H1 (cell line): Measurements from ENCODE around the gene CFAP20. TPM values are rescaled to one million over a fixed set of nuclear protein-coding genes. Genes with fewer than 3 reads are reported as not detected.

ENCODE experiments used
- CTCF ChIA-PET: fragments of 300-600 bp; sonication (Branson Sonifier 250); formaldehyde crosslinking; loops from one replicate; lab custom pipeline; 2021; ENCODE audit not compliant: partially characterized antibody; lab: Charles Lee
- POLR2A ChIA-PET: fragments of 300-600 bp; sonication (Branson Sonifier 250); formaldehyde crosslinking; loops from one replicate; lab custom pipeline; 2021; ENCODE audit warnings: inconsistent platforms; ENCODE audit not compliant: partially characterized antibody; lab: Charles Lee
- DNase-seq, 2 experiments: peaks; one replicate each; pipeline versions ENCODE4 v3.0.0 to v3.0.0-alpha.2; 2010 to 2022; ENCODE audit warnings: low spot score in 2 of 2, low read depth in 1 of 2, mixed read lengths in 1 of 2
- FAIRE-seq: peaks from 2 replicates; lab custom pipeline; 2011; peaks lifted over from hg19 to GRCh38; lab: Jason Lieb, UNC
- H2AFZ ChIP-seq: 2 replicates; pipeline ENCODE4 v1.8.1; 2012; ENCODE audit warnings: low read length, inconsistent platforms
- H2AK5ac ChIP-seq: 2 replicates; pipeline ENCODE4 v1.6.1; 2013; ENCODE audit warnings: low read depth, low read length
- H2BK120ac ChIP-seq: replicated peaks from 2 replicates; pipeline ENCODE3; 2013; ENCODE audit warnings: low read depth, low read length, inconsistent platforms
- H2BK12ac ChIP-seq: 2 replicates; pipeline ENCODE4 v1.6.1; 2013; ENCODE audit warnings: low read depth, low read length
- H2BK15ac ChIP-seq: 2 replicates; pipeline ENCODE4 v1.6.1; 2013; ENCODE audit warnings: low read length
- H2BK20ac ChIP-seq: 2 replicates; pipeline ENCODE4 v1.6.1; 2013; ENCODE audit warnings: low read length
- H2BK5ac ChIP-seq: 2 replicates; pipeline ENCODE4 v1.6.1; 2013; ENCODE audit warnings: low read depth, low read length
- H3K14ac ChIP-seq: 2 replicates; pipeline ENCODE4 v1.6.1; 2013; ENCODE audit warnings: inconsistent platforms; ENCODE audit not compliant: insufficient read length
- H3K18ac ChIP-seq: 2 replicates; pipeline ENCODE4 v1.6.1; 2013; ENCODE audit warnings: low read length; ENCODE audit errors: extremely low read depth
- H3K23ac ChIP-seq: 2 replicates; pipeline ENCODE4 v1.6.1; 2013; ENCODE audit warnings: inconsistent platforms; ENCODE audit not compliant: insufficient read length
- H3K23me2 ChIP-seq: 2 replicates; pipeline ENCODE4 v1.6.1; 2013; ENCODE audit warnings: low read depth, low read length
- H3K27ac ChIP-seq: 2 replicates; pipeline ENCODE4 v1.6.1; 2011; ENCODE audit warnings: low read depth, low read length, inconsistent platforms
- H3K27me3 ChIP-seq, 4 experiments: replicated peaks in 1 of 4; 1 replicate in 1 of 4; 2 replicates in 3 of 4; pipeline versions ENCODE4 v1.6.1 to v1.8.1; 2011 to 2013; ENCODE audit warnings: low read length in 3 of 4, mild to moderate bottlenecking in 3 of 4, inconsistent platforms in 2 of 4, mixed read lengths in 2 of 4, moderate library complexity in 1 of 4; ENCODE audit not compliant: control insufficient read depth in 3 of 4, insufficient read depth in 3 of 4; ENCODE audit errors: extremely low read depth in 1 of 4
- H3K36me3 ChIP-seq, 4 experiments: 2 replicates each; pipeline versions ENCODE4 v1.6.1 to v1.8.1; 2011 to 2013; ENCODE audit warnings: mild to moderate bottlenecking in 4 of 4, low read length in 3 of 4, moderate library complexity in 2 of 4, control low read depth in 1 of 4, inconsistent platforms in 1 of 4; ENCODE audit not compliant: insufficient read depth in 4 of 4, control insufficient read depth in 2 of 4
- H3K4ac ChIP-seq: replicated peaks from 2 replicates; pipeline ENCODE3; 2013; ENCODE audit warnings: low read length, low read depth, mixed read lengths, inconsistent platforms; ENCODE audit not compliant: insufficient read length
- H3K4me1 ChIP-seq, 4 experiments: replicated peaks in 1 of 4; 1 replicate in 1 of 4; 2 replicates in 3 of 4; pipeline versions ENCODE4 v1.6.1 to v1.8.1; 2011 to 2013; ENCODE audit warnings: low read length in 3 of 4, inconsistent platforms in 2 of 4, mixed read lengths in 1 of 4; ENCODE audit not compliant: insufficient read depth in 4 of 4, control insufficient read depth in 3 of 4
- H3K4me2 ChIP-seq, 2 experiments: 2 replicates each; pipeline versions ENCODE4 v1.6.1 to v1.8.1; 2011 to 2013; ENCODE audit warnings: low read depth in 2 of 2, low read length in 2 of 2, control low read depth in 1 of 2, inconsistent platforms in 1 of 2, mild to moderate bottlenecking in 1 of 2; ENCODE audit not compliant: insufficient read depth in 1 of 2
- H3K4me3 ChIP-seq, 4 experiments: fragments of 200-600, 300-600 bp in 1 of 4; sonication (generic), shearing (Covaris generic), sonication (Bioruptor Twin) in 1 of 4; 2 replicates each; pipeline versions ENCODE4 v1.5.1 to v1.8.1; 2011 to 2016; ENCODE audit warnings: low read length in 4 of 4, low read depth in 3 of 4, control low read depth in 2 of 4, inconsistent platforms in 2 of 4, mild to moderate bottlenecking in 2 of 4, mixed read lengths in 1 of 4, moderate library complexity in 1 of 4; ENCODE audit not compliant: insufficient read depth in 2 of 4; ENCODE audit errors: extremely low read depth in 1 of 4
- H3K56ac ChIP-seq: replicated peaks from 2 replicates; pipeline ENCODE3; 2013; ENCODE audit warnings: low read depth, mild to moderate bottlenecking, mixed read lengths, low read length, inconsistent platforms; ENCODE audit not compliant: insufficient read length
- H3K79me1 ChIP-seq: 2 replicates; pipeline ENCODE4 v1.6.1; 2013; ENCODE audit warnings: low read depth, low read length, control low read depth
- H3K79me2 ChIP-seq, 2 experiments: 2 replicates each; pipeline versions ENCODE4 v1.6.1 to v1.8.1; 2012 to 2013; ENCODE audit warnings: low read length in 2 of 2, mild to moderate bottlenecking in 2 of 2, inconsistent platforms in 1 of 2; ENCODE audit not compliant: insufficient read depth in 2 of 2, control insufficient read depth in 1 of 2
- H3K9ac ChIP-seq, 4 experiments: replicated peaks in 1 of 4; 1 replicate in 1 of 4; 2 replicates in 3 of 4; pipeline versions ENCODE4 v1.6.1 to v1.8.1; 2011 to 2013; ENCODE audit warnings: low read depth in 3 of 4, low read length in 3 of 4, control low read depth in 2 of 4, mild to moderate bottlenecking in 2 of 4, moderate library complexity in 2 of 4, inconsistent platforms in 1 of 4; ENCODE audit errors: extremely low read depth in 1 of 4
- H3K9me3 ChIP-seq, 2 experiments: 2 replicates each; pipeline versions ENCODE4 v1.6.1 to v1.8.1; 2012 to 2013; ENCODE audit warnings: mild to moderate bottlenecking in 2 of 2, moderate library complexity in 2 of 2, control low read depth in 1 of 2, inconsistent platforms in 1 of 2, low read depth in 1 of 2, low read length in 1 of 2, mixed read lengths in 1 of 2; ENCODE audit not compliant: insufficient read depth in 2 of 2
- H4K20me1 ChIP-seq, 2 experiments: replicated peaks in 1 of 2; 2 replicates each; pipeline versions ENCODE3 to v1.8.1; 2011 to 2013; ENCODE audit warnings: inconsistent platforms in 2 of 2, low read length in 2 of 2, mild to moderate bottlenecking in 1 of 2; ENCODE audit not compliant: insufficient read depth in 2 of 2, control insufficient read depth in 1 of 2
- H4K5ac ChIP-seq: 2 replicates; pipeline ENCODE4 v1.6.1; 2013; ENCODE audit warnings: low read length, low read depth, mixed read lengths, inconsistent platforms; ENCODE audit not compliant: insufficient read length
- H4K8ac ChIP-seq: 2 replicates; pipeline ENCODE4 v1.8.0; 2013; ENCODE audit warnings: mild to moderate bottlenecking, moderate library complexity, low read length, inconsistent platforms; ENCODE audit not compliant: insufficient read depth; ENCODE audit errors: extremely low read depth
- H4K91ac ChIP-seq: replicated peaks from 2 replicates; pipeline ENCODE3; 2013; ENCODE audit warnings: low read length, mixed read lengths, inconsistent platforms; ENCODE audit not compliant: insufficient read length
- RBBP5 ChIP-seq: IDR thresholded peaks from 2 replicates; pipeline ENCODE4 v1.7.1; 2012; ENCODE audit warnings: low read depth, mild to moderate bottlenecking, inconsistent platforms, low read length, moderate library complexity, borderline replicate concordance
- RFX5 ChIP-seq: IDR thresholded peaks from 2 replicates; pipeline ENCODE4 v1.6.1; 2011; ENCODE audit warnings: low read depth, low read length, improper control_type of control experiment, borderline replicate concordance
- WGBS, 2 experiments: shearing (Covaris generic) in 1 of 2; methylation state at CpG; one replicate each; pipeline versions ENCODE4 v1.1.6 to v1.1.7; 2013 to 2015; ENCODE audit warnings: low lambda C conversion rate in 2 of 2, mixed read lengths in 2 of 2, inconsistent platforms in 1 of 2, low coverage in 1 of 2, missing lambda C conversion rate in 1 of 2; ENCODE audit not compliant: insufficient replicate concordance in 2 of 2, insufficient coverage in 1 of 2, insufficient read length in 1 of 2; ENCODE audit errors: extremely low coverage in 1 of 2, missing lambda C conversion rate in 1 of 2; 5-methylcytosine and 5-hydroxymethylcytosine counted together
- polyA plus RNA-seq, 7 experiments: library from polyadenylated mRNA; depleted of rRNA in 3 of 7; stranded (reverse) in 5 of 7; unstranded in 2 of 7; fragments of >200 nt in 5 of 7; fragments of 200-250 nt in 2 of 7; gene quantifications; 1 replicate in 5 of 7; 2 replicates in 1 of 7; 4 replicates in 1 of 7; pipeline versions ENCODE4 v1.2.1 to v1.2.3, GENCODE V29; 2011 to 2013; ENCODE audit warnings: missing spikeins in 2 of 7, mixed read lengths in 2 of 7
- total RNA-seq: library from RNA; stranded (reverse); fragmentation: NEBNext Ultra II Directional; extraction: Animal tissue kit (Norgen Biotek cat#: 25700); gene quantifications from 2 replicates; pipeline ENCODE4 v1.2.1, GENCODE V29; 2021

Gene CFAP20
- total and polyA plus RNA-seq, 2 of the 8 experiments (the other 6 are each of a cell fraction or from before 2014, with no cell fraction given): 45.6 to 65.4 TPM

DNA sequence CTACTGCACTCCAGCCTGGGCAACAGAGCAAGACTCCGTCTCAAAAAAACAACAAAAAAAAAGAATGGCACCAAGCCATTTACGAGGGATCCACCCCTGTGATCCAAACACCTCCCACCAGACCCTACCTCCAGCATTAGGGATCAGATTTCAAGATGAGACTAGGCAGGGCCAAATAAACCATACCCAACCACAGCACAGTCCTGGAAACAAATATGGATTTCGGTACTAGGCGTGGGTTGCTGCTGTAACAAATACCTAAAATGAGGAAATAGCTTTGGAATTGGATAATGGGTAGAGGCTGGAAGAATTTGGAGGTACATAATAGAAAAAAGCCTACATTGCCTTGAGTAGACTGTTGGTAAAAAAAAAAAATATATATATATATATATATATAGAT lies 54.5 kb downstream of the CFAP20 start:
- no peaks in the 10 kb centered on the region for H3K4me1 ChIP-seq
- H3K9me3 ChIP-seq: peaks cover 2% of the 10 kb centered on the region in 2 experiments; a peak in 1 of 4 replicates
- no peak overlapping the region for H2BK12ac ChIP-seq
- H4K5ac ChIP-seq: no peak overlapping the region
- no peaks in the 10 kb centered on the region for H3K79me1 ChIP-seq
- TF ChIP-seq RFX5 (no peak), RBBP5 (no peak)
- H4K20me1 ChIP-seq: no peaks in the 10 kb centered on the region
- DNase-seq (no peak), FAIRE-seq (no peak)
- no peak overlapping the region for H2AFZ ChIP-seq
- H3K9ac ChIP-seq: no peak overlapping the region
- H3K23me2 ChIP-seq: no peaks in the 10 kb centered on the region
- no peaks in the 10 kb centered on the region for H3K27me3 ChIP-seq
- H3K27ac ChIP-seq: no peak overlapping the region
- H3K4me2 ChIP-seq: no peak overlapping the region
- H2BK20ac ChIP-seq: no peak overlapping the region
- H3K23ac ChIP-seq: no peak overlapping the region
- ChIA-PET POLR2A (no interaction called here), CTCF (no interaction called here)
- H3K36me3 ChIP-seq: no peaks in the 10 kb centered on the region
- H3K4ac ChIP-seq: no peak overlapping the region
- H4K8ac ChIP-seq: no peak overlapping the region
- no peak overlapping the region for H2AK5ac ChIP-seq
- H2BK15ac ChIP-seq: no peak overlapping the region
- H3K18ac ChIP-seq: no peak overlapping the region
- no peak overlapping the region for H3K4me3 ChIP-seq
- H4K91ac ChIP-seq: no peak overlapping the region
- no peak overlapping the region for H2BK120ac ChIP-seq
- H3K56ac ChIP-seq: no peak overlapping the region
- no peak overlapping the region for H3K14ac ChIP-seq
- H3K79me2 ChIP-seq: no peaks in the 10 kb centered on the region
- no peak overlapping the region for H2BK5ac ChIP-seq
- WGBS, 2 experiments: 75% methylated on average over 4 of the region's 4 CpGs; no CpG with 5 or more reads in 1 of the 2 experiments
